ENCODE measurements around the gene MYBPC2.

Gene MYBPC2

DNA sequence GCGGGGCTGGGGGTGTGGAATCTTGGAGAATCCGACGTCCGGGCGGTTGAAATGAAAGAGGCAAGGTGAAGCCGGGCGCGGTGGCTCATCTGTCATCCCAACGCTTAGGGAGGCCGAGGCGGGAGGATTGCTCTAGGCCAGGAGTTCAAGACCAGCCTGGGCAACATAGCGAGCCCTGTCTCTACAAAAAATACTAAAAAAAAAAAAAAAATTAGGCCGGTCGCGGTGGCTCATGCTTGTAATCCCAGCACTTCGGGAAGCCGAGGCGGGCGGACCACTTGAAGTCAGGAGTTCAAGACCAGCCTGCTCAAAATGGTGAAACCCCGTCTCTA, 44.2 kb downstream of the MYBPC2 start:
- Histone ChIP-seq H3K79me2 (ENCODE audit: insufficient read depth, low read length) (no peaks in the 10 kb centered on the region), H3F3A (ENCODE audit: insufficient read depth, low read length) (no peaks in the 10 kb centered on the region), H3K9ac (ENCODE audit: low read length) (peak overlapping the region; percentile 95), H4K20me1 (ENCODE audit: insufficient read depth, low read length) (no peaks in the 10 kb centered on the region), H3K36me3 (ENCODE audit: insufficient read depth, low read length) (peaks cover 43% of the 10 kb centered on the region), H3K27ac (ENCODE audit: low read depth, low read length, poor library complexity, severe bottlenecking) (peak overlapping the region; percentile 70), H3K4me1 (ENCODE audit: insufficient read depth, low read length, severe bottlenecking) (peaks cover 11% of the 10 kb centered on the region), H3K9me3 (ENCODE audit: low read length) (peaks cover 5% of the 10 kb centered on the region), H3K27me3 (ENCODE audit: insufficient read depth, low read length) (no peaks in the 10 kb centered on the region), H3K9me2 (ENCODE audit: low read depth, low read length) (no peaks in the 10 kb centered on the region), H3K4me2 (ENCODE audit: low read length) (peak overlapping the region; percentile 71), H2AFZ (ENCODE audit: low read length) (no peak overlapping the region), H3K4me3 (ENCODE audit: low read depth, low read length, poor library complexity, severe bottlenecking) (peak overlapping the region; percentile 92)
- TF ChIP-seq CTCF (IDR thresholded peaks at IDR 0.05; ENCODE audit: low read length) (no peak), EZH2 (IDR thresholded peaks at IDR 0.05; ENCODE audit: borderline replicate concordance, low read length) (no peak)

GRCh38 chr19:50477751-50478515, 45.2 kb downstream of the MYBPC2 start:
- Histone ChIP-seq H3K79me2 (ENCODE audit: insufficient read depth, low read length) (no peaks in the 10 kb centered on the region), H3F3A (ENCODE audit: insufficient read depth, low read length) (no peaks in the 10 kb centered on the region), H2AFZ (ENCODE audit: low read length) (no peak overlapping the region), H3K27ac (ENCODE audit: low read depth, low read length, poor library complexity, severe bottlenecking) (no peak overlapping the region), H4K20me1 (ENCODE audit: insufficient read depth, low read length) (no peaks in the 10 kb centered on the region), H3K4me3 (ENCODE audit: low read depth, low read length, poor library complexity, severe bottlenecking) (peak overlapping the region; percentile 92), H3K4me2 (ENCODE audit: low read length) (peak overlapping the region; percentile 71; the same call in 1 of the 2 replicates), H3K9me2 (ENCODE audit: low read depth, low read length) (no peaks in the 10 kb centered on the region), H3K9ac (ENCODE audit: low read length) (no peak overlapping the region), H3K27me3 (ENCODE audit: insufficient read depth, low read length) (no peaks in the 10 kb centered on the region), H3K4me1 (ENCODE audit: insufficient read depth, low read length, severe bottlenecking) (peaks cover 11% of the 10 kb centered on the region), H3K9me3 (ENCODE audit: low read length) (peaks cover 5% of the 10 kb centered on the region), H3K36me3 (ENCODE audit: insufficient read depth, low read length) (peaks cover 51% of the 10 kb centered on the region)
- TF ChIP-seq CTCF (IDR thresholded peaks at IDR 0.05; ENCODE audit: low read length) = no peak
- no peak for TF ChIP-seq EZH2 (IDR thresholded peaks at IDR 0.05; ENCODE audit: borderline replicate concordance, low read length)

DNA sequence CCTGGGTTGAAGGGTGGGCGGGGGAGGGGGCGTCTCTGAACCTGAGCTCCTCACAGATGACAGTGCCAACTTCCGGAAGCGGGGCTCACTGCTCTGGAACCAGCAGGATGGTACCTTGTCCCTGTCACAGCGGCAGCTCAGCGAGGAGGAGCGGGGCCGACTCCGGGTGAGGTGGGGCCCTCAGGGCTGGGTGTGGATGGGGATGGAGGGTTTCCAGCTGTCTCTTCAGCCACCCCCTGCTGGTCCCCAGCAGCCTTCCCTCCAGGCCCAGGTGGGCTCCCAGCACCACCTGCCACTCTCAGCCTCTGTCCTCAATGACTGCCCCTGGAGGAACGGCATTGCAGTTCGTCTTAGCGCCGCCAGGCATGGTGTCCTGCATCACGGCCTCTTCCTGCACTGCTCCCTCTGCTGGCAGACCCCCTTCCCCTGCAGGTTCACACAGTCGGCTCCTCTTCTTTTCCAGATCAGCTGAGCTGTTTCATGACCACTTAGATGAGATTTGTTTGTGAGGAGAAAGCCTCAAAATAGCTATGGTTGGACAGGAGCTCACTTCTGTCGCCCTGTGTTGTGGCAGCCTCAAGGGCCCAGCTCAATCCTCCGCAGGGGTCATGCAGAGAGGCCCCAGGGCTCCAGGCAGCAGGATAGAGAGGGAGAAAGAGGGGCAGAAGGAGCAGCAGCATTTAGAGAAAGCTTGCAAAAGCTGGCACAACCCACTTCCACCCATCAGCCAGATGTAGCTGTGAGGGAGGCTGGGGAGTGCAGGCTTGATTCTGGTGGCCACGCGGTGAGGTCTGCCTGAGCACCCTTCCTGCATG, 46.4 kb downstream of the MYBPC2 start:
- H3K27me3 ChIP-seq (ENCODE audit: insufficient read depth, low read length) = no peaks in the 10 kb centered on the region
- peak; percentile 62 for TF ChIP-seq CTCF (IDR thresholded peaks at IDR 0.05; ENCODE audit: low read length)
- TF ChIP-seq EZH2 (IDR thresholded peaks at IDR 0.05; ENCODE audit: borderline replicate concordance, low read length) = no peak
- peaks cover 11% of the 10 kb centered on the region for H3K4me1 ChIP-seq (ENCODE audit: insufficient read depth, low read length, severe bottlenecking)
- H3K9ac ChIP-seq (ENCODE audit: low read length) = no peak overlapping the region
- no peaks in the 10 kb centered on the region for H3F3A ChIP-seq (ENCODE audit: insufficient read depth, low read length)
- no peaks in the 10 kb centered on the region for H3K9me2 ChIP-seq (ENCODE audit: low read depth, low read length)
- no peaks in the 10 kb centered on the region for H3K79me2 ChIP-seq (ENCODE audit: insufficient read depth, low read length)
- H3K27ac ChIP-seq (ENCODE audit: low read depth, low read length, poor library complexity, severe bottlenecking) = no peak overlapping the region
- no peaks in the 10 kb centered on the region for H4K20me1 ChIP-seq (ENCODE audit: insufficient read depth, low read length)
- no peak overlapping the region for H2AFZ ChIP-seq (ENCODE audit: low read length)
- peaks cover 62% of the 10 kb centered on the region for H3K36me3 ChIP-seq (ENCODE audit: insufficient read depth, low read length)
- peaks cover 5% of the 10 kb centered on the region for H3K9me3 ChIP-seq (ENCODE audit: low read length)
- no peak overlapping the region for H3K4me2 ChIP-seq (ENCODE audit: low read length)
- H3K4me3 ChIP-seq (ENCODE audit: low read depth, low read length, poor library complexity, severe bottlenecking) = no peak overlapping the region

Data from OCI-LY1 (cell line).